Stomach (tissue), 4 donors: ENCODE measurements around the gene GPR17.

Experiments
- CTCF ChIP-seq, 7 experiments: fragments of 450-650 bp in 4 of 7; fragments of 200-600 bp in 3 of 7; sonication (generic) in 3 of 7; IDR thresholded peaks; one replicate each; pipeline ENCODE4 v1.5.1; 2016 to 2019; ENCODE audit warnings: antibody characterized with exemption in 7 of 7, control low read depth in 2 of 7, mild to moderate bottlenecking in 1 of 7
- EP300 ChIP-seq: sonication (generic); formaldehyde crosslinking; IDR thresholded peaks from one replicate; pipeline ENCODE4 v1.6.1; 2017; ENCODE audit warnings: antibody characterized with exemption
- POLR2A ChIP-seq, 4 donors: fragments of 450-650 bp; IDR thresholded peaks; one replicate each; pipeline ENCODE4 v1.6.1; 2016; ENCODE audit warnings: antibody characterized with exemption in 4 of 4, control low read depth in 2 of 4, mild to moderate bottlenecking in 1 of 4, moderate library complexity in 1 of 4

GRCh38 chr2:127610561-127610960 is 35.4 kb upstream of the GPR17 start:
- no peak for TF ChIP-seq EP300
- no peak for TF ChIP-seq CTCF (IDR thresholded peaks at IDR 0.05)
- TF ChIP-seq POLR2A (IDR thresholded peaks at IDR 0.05), result no peak
